HG03354 (cell line): ENCODE data around the gene VILL.
A peak's percentile ranks its signal among the peaks of the same experiment; 100 is the strongest.

Experiments used
- ATAC-seq: cut with Tn5 transposase; IDR thresholded peaks from one replicate; pipeline ENCODE4 v1.9.1; 2021; ENCODE audit warnings: mild to moderate bottlenecking; ENCODE audit not compliant: unreplicated experiment, poor library complexity, severe bottlenecking

VILL gene

GRCh38 chr3:37996785-37997301 lies 6.3 kb downstream of the VILL start:
- ATAC-seq = peak; percentile 62

GRCh38 chr3:37997342-37997741 lies 6.8 kb downstream of the VILL start:
- no peak for ATAC-seq

- ATAC-seq = no peak
These were observed 7.3 kb downstream of the VILL start for GRCh38 chr3:37997791-37998370.

GRCh38 chr3:37999836-38000235 lies 9.2 kb downstream of the VILL start:
- ATAC-seq = no peak

GRCh38 chr3:38000242-38000916 lies 9.8 kb downstream of the VILL start:
- no peak for ATAC-seq

- ATAC-seq = no peak
These were observed 10.4 kb downstream of the VILL start for GRCh38 chr3:38000965-38001455.

- ATAC-seq = no peak
These were observed 11.0 kb downstream of the VILL start for GRCh38 chr3:38001456-38002081.

- ATAC-seq = no peak
These were observed 11.8 kb downstream of the VILL start for GRCh38 chr3:38002291-38002876.

GRCh38 chr3:38002940-38003339 lies 12.4 kb downstream of the VILL start:
- no peak for ATAC-seq

GRCh38 chr3:38003371-38003816 lies 12.8 kb downstream of the VILL start:
- ATAC-seq = no peak

- ATAC-seq = no peak
These were observed 13.3 kb downstream of the VILL start for GRCh38 chr3:38003817-38004414.

- ATAC-seq = peak; percentile 68
These were observed 14.0 kb downstream of the VILL start for GRCh38 chr3:38004415-38005075.

GRCh38 chr3:38005076-38006020 lies 14.8 kb downstream of the VILL start:
- no peak for ATAC-seq

GRCh38 chr3:38006031-38006430 lies 15.4 kb downstream of the VILL start:
- no peak for ATAC-seq

GRCh38 chr3:38006445-38006995 lies 15.9 kb downstream of the VILL start:
- ATAC-seq = no peak

- no peak for ATAC-seq
These were observed 17.1 kb downstream of the VILL start for GRCh38 chr3:38007754-38008090.

- no peak for ATAC-seq
These were observed 17.7 kb downstream of the VILL start for GRCh38 chr3:38008191-38008701.

- ATAC-seq = no peak
These were observed 18.5 kb downstream of the VILL start for GRCh38 chr3:38008971-38009580.
